GM04503 (cell line): Measurements from ENCODE around the gene SLC5A3.

Experiments used
- DNase-seq: peaks from one replicate; pipeline ENCODE4 v3.0.0-alpha.2; 2012; ENCODE audit warnings: low read depth

The SLC5A3 gene

GRCh38 chr21:34100337-34100736, 27.0 kb downstream of the SLC5A3 start:
- DNase-seq, result no peak

- DNase-seq, result no peak
Observed at GRCh38 chr21:34100790-34101189, 27.4 kb downstream of the SLC5A3 start.

- no peak for DNase-seq
Observed at GRCh38 chr21:34105947-34106541, 32.7 kb downstream of the SLC5A3 start.

- DNase-seq, result no peak
Observed at GRCh38 chr21:34107606-34108005, 34.2 kb downstream of the SLC5A3 start.

- DNase-seq, result no peak
Observed at GRCh38 chr21:34109075-34109474, 35.7 kb downstream of the SLC5A3 start.

- no peak for DNase-seq
Observed at GRCh38 chr21:34110594-34111202, 37.3 kb downstream of the SLC5A3 start.

- no peak for DNase-seq
Observed at GRCh38 chr21:34112316-34113033, 39.1 kb downstream of the SLC5A3 start.

- no peak for DNase-seq
Observed at GRCh38 chr21:34113842-34114241, 40.5 kb downstream of the SLC5A3 start.

GRCh38 chr21:34115160-34115559, 41.8 kb downstream of the SLC5A3 start:
- DNase-seq, result no peak

GRCh38 chr21:34116569-34116968, 43.2 kb downstream of the SLC5A3 start:
- no peak for DNase-seq

GRCh38 chr21:34120867-34121266, 47.5 kb downstream of the SLC5A3 start:
- DNase-seq, result no peak

- DNase-seq, result no peak
Observed at GRCh38 chr21:34122047-34122446, 48.7 kb downstream of the SLC5A3 start.
